Fibroblast of skin of left biceps (primary cell): ENCODE data around the gene ROBO1.

ENCODE experiments used
- DNase-seq, 2 experiments: peaks; one replicate each; pipeline ENCODE4 v3.0.0-alpha.2; 2013; ENCODE audit warnings: low read depth in 2 of 2

ROBO1 gene

DNA sequence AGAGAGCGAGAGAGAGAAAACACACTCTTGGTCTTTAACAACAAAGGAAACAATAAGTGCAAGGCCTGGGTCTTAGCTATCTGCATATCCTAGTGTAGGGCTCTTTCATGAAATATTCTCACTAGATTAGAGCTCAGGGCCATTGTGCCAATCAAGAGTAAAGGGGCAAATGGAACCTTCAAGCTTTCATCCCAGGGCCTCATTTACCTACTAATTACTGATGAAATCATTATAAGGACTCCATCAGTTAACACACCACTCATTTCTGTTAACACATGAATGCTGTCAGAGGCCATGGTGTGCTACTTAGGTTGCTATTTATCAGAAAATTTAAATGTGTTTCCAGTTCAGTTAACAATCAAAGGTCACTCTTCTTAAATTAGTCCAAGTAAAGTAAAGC is 597.8 kb downstream of the ROBO1 start:
- no peak for DNase-seq

DNA sequence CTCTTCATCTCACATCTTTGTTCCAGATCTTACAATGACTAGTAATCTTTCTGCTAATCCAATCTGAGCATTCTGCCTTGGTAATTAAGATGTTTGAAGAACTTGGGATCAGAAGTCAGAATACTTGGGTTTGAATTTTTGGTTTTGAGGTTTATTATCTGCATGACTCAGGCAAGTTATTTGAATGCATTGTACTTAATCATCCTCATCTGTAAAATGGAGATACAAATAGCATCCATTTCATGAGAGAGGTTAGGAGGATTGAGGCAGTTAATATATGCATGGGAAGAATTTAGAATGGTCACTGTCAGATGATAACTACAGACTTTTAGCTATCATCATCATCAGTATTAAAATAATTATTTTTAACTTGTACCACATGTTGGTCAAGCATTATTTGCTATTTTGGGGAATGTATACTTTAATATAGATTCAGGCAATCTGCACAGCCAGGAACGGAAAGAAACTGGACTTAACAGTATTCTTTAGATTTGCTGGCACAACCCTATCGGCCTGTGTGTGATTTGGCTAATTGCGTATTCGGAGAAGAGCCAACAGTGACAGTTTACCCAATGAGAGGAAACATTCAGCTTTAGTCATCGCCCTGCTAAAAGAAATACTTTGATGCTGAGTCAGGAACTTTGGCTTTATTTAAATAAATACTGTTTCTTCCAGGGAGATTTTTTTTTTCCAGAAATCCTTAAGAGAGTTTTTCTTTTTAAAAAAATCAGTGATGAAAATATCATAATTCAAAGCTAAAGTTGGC is 600.0 kb downstream of the ROBO1 start:
- DNase-seq: peak; percentile 88 to 90

DNA sequence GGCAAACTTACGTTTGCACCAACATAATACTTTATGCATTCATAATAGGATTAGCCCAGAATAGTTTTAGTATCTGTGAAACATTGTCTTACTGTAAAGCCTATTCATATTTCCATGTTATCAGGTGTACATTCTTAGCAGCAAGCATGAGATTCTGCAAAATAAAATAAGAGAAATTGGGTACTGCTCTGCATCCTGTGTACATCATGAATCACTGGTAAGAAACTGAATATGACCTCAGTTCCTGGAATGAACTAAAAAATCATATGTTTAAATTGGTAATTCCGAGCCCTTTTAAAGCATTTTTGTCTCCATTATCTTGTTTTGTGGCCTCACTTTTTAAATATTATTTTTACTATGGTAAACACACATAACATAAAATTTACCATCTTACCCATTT is 605.1 kb downstream of the ROBO1 start:
- no peak for DNase-seq

DNA sequence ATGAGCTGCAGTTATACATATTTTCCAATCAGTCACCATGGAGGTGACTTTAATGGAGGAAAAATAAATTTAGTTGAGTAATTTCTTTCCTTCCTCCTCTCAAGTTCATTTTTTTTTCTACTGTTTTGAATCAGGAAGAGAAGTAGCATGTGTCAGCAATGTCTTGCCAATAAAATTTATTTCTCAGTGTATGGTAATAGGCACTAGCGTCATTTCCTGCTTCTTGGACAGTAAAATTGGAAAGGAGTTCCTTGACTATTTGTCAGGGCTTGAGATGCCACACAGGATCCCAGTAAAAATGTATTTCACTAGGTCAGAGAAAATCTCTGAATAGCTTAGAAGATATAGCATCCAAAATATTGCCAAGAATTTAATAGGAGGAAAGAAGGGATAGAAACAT is 605.9 kb downstream of the ROBO1 start:
- no peak for DNase-seq

DNA sequence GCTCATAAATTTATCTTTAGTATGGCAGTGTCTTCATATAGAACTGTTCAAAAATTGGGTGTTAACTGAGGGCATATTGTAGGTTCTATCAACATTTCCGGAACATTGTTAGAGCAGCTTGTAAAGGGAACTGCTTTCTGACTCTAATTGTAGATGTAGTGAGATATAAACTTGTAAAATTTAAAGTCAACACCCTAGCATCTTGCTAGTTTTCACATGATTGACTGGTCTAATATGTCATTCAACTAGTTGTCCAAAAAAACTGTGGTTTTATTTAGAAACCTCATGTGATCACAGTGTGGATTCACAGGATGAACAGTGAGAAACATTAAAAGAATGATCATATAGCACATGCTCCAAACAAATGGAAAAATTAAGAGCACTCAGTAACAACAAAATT is 607.4 kb downstream of the ROBO1 start:
- DNase-seq: no peak

DNA sequence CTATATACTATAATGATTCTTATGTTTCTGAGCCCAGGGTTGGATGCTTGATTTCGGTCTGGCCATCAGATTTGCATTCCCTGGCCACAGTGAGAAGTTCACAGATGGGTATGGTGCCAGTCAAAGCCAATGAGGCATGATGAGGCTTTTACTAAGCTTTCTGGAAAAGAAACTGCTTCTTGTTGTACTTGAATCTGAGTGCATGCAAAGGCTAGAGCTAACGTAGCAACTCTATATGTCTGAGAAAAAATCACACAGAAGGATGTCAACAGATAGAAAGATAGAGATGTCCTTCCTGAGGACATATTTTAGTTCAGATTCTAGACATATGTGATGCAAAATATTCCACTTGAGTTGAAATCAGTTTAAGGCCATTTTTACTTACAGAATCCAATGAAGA is 608.1 kb downstream of the ROBO1 start:
- DNase-seq: no peak

DNA sequence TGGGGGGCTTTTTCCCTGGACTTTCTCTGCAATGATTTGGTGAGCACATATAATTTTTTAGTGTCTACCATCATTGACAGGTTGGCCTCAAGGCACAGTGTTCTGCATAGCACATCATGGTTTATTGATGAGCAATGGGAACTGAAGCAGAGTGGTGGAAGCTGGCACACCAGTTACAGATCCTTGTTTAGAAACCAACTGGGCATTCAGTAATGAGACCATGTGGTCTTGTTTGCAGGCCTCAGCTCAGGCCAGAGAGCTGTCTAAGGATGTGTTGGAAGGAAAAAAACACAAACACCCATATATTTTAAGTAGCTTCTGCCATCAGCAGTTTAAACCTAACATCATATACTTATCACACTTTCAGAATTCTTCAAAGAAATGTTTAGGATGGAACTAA is 610.6 kb downstream of the ROBO1 start:
- no peak for DNase-seq

DNA sequence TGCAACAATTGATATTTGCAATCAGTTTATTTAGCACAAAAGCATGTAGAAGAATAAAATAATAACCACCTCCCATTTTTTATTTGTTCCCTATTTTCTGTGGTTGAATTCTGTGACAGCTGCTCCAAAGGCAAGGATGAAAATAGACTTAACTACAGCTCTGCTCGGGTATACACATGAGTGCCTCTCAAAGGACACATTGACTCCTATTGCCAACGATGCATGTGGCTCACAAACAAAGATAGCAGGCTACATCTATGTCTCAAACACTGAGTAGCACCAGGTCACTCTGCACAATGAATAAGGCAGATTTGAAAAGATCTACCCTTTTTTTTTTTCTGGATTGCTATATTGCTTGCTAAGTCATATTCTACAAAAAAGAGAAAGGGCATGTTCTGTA is 612.9 kb downstream of the ROBO1 start:
- DNase-seq: no peak

DNA sequence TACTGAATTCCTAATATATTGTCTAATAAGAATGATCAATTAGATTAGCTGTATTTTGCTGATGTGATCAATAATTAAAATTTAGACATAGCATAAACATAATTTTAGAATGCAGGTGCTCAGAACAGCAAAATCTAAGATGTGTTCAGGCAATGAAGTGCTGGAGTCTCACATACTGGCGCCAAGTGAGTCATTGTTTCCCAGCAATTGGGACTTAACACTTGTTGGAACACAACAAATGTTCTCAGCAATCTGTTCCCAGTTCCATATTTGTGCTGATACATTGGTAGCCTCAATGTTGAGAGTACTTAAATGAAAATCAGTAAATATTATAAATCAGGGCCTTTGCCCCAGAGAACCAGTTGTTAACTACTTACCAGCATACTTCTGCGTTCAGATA is 619.0 kb downstream of the ROBO1 start:
- no peak for DNase-seq

DNA sequence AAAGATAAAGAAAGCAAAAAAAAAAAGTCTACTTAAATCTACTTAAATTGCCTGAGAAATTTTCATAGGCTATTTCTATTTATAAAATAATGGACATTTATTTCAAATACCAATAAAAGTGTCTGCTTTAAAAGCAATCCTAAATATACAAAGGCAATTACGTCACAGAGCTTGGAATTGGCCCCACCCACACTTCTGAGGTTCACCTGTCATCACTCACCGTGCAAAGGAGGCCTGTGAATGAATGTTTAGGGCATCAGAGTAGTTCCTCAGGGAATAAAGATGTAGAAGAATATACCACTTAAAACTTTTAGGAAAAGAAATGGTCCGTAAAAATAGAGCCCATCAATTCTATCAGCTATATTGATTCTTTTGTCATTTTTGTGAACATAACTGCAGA is 621.8 kb downstream of the ROBO1 start:
- DNase-seq: no peak

DNA sequence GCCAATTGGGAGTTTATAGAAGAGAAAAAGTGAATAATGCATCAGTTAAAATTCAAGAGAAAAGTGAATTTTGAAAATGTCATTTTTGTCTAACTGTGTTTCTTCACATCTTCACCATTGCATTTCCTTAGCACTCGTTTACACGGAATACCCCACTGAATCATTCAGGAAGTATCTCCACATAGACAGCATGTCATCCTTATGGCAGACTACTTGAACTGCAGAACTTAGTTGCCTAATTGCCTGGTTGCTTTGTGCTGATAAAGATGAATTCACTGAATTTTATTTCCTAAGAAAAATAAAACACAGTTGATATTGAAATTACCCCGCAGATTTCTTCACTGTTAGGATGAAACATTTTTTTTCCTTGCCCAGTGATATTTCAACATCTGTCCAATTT is 627.1 kb downstream of the ROBO1 start:
- peak in 1 of 2 experiments; percentile 9 for DNase-seq

DNA sequence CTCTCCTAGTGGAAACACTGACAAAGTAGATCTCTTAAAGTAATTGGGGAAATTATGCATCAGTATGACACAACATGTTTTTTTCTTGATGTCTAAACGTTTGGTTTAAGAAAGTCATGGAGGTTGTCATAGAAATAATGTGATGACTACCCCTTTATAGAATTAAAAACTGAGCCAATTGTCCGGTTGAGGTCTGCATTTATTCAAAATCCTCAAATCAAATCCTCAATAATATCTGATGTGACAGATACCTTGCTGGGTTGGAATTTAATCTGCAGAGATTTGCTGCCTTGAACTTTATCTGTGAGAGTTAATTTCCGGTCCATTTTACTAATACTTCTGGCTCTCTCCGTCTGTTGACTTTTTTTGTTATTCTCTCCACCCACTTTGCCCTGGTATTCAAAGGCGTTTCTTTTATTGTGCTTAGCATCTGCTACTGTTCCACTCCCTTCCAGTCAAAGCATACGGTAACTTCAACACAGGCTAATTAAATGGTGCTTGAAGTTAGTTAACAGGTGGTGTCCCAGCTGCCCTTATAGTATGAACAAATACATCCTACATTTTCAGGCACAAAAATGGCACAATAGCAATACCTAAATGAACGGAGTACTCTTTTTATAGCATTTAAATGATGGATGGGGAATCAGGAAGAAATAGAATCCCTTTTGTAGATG is 628.3 kb downstream of the ROBO1 start:
- DNase-seq: no peak

DNA sequence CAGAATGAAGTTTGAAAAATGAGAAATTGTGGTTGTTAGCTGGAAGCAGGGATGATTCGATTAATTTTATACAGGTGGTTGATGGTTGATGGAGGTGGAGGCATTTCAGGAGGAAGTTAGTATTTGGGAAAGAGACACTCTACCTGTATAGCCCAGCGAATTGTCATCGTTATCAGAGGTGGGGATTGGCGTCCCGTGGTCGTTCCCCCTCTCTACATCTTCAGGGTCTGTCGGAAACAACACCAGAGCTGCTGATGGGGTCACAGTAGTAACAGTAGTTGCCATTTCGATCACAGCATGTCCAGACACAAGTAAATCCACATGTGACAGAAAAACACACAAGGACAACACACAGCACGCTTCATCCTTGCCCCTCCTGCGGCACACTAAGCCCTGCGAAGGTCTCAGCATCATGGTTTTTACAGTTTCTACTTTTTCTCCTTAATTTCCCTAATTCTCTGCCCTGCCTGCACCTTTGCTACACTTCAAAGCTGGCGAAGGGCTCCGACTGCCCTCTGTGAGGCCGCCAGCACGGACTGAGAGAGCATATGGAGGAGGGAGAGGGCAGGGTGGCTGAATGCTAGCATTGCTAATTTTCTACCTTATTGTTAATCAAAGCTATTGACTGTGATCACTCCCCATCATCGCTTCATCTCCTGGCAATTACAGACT is 642.3 kb downstream of the ROBO1 start:
- DNase-seq: no peak

DNA sequence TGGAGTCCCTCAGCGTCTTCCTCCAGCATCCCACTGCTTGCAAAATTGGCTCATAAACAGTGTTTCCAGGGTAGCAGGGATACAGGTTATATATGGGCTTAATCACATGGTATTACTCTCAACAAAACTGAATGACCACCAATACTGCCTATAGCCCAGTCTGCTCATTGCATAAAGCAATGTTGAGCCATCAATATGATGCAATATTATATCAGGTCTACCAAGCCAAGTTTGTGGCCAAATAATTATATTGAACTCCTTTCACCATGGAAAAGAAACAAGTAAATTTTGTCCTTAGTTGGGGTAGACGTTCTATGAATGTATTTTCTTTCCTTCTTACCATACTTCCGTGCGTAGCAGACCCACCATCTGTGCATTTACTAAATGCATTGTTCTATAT is 652.3 kb downstream of the ROBO1 start:
- no peak for DNase-seq

DNA sequence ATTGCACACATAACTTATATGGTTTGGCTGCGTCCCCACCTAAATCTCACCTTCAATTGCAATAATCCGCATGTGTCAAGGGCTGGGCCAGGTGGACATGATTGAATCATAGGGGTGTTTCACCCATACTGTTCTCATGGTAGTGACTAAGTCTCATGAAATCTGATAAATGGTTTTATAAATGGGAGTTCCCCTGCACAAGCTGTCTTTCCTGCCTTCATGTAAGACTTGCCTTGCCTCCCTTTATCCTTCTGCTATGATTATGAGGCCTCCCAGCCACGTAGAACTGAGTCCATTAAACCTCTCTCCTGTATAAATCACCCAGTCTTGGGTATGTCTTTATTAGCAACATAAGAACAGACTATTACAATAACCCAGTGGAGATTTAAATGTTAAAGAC is 653.9 kb downstream of the ROBO1 start:
- no peak for DNase-seq

DNA sequence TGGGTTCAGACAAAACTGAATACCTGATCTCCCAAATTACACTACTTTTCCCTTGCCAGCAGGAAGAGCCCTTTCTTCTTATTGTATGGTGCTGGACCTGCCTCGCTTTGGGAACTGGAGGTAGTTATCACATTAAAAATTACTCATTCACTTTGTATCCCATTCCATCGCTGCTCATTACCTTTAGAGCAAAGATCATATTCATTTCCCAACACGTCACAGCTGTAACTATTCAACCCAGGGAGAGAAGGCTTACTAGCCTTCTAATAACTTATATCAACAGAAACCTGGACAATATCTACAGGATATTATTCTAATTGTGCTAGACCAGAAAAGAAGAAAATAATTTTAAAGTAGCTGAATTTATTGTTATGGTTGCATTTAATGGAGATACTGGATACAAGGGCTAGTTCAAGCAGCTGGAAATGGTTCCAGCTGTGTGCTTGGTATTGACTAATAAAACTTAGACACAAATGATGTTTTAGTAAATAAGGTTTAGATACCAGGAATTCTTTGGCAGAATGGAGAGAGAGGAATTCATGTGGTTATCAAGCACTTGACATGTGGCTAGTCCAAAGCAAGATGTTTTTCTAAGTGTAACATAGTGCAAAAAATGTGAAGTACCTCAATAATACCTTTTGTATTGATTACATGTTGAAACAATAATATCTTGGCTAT is 656.3 kb downstream of the ROBO1 start:
- peak; percentile 5 to 14 for DNase-seq

DNA sequence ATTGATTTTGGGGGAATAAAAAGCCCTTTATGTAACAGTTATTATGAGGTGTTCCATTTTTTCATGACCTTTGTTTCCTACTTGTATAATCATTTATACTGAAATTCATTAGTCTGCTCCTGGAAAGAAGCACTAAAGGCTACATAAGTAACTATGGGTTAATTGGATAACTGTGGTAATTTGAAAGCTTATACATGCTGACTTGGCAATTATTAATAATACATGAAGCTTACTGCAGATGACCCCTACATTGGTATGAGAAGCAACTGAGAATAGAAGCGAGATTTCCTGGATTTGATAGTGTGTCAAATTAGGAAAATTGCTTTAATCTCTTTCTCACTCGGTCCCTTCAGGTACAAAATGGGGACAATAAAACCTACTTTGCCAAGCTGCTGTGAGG is 658.0 kb downstream of the ROBO1 start:
- DNase-seq: no peak

DNA sequence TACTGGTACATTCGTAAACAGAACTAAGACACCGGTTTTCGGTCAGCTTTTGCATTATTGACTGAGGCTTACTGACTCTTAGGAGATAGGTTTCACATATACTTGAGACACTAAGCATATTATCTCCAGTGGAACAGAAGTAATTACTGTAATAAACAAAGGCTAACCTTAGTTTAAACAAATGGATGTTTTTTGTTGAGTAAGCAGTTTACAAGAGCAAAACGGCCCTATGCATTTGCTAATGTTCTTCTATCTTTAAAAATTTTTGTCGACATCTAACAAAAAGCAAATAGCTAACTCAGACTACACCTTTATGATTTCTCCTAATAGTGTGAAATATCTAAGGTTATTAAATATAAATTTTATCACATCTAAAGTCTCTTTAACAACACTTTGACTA is 664.5 kb downstream of the ROBO1 start:
- DNase-seq: no peak

DNA sequence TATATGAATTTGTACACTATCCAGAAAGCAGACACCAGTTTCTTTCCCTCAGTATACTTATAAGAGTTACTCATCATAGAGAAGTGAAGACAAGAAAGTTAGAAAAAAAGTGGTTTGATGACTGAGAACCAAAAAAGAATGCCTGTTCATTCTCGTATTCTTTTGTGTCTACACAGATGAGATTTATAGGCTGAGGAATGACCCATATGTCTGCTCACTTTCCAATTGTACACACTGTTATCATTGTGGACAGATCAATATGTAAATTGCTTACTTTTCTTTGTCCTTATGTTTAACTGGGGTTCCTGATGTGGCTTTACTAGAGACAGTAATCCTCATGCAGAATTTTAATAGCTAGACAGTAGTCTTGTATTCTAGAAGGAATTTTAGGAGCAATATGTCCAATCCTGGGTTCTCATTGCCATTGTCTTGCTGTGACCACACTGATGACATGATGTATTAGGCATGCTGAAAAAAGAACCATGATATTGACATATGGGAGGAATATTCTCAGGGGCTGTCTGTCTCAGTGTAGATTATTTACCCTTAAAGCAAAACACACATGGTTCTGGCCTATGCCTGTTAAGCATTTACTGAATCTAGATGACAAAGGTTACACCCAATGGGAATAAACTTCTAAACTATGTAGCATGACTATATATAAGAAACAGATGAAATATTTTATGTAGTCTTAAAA is 669.7 kb downstream of the ROBO1 start:
- peak; percentile 38 to 50 for DNase-seq

DNA sequence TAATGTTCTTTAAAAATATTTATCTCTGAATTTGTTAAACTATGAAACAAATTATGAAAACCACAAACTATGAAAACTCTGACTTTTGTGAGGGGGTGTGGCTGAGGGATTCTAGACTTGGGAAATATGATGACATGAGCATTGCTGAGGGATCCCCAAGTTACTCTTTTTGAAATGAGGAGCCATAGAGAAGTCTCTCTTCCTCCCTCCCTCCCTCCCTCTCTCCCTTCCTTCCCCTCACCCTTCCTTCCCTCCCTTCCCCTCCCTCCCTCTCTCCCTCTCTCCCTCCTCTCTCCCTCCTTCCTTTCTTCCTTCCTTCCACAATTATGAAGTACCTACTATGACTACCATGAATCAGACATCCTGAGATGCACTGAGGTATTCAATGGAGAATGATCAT is 673.1 kb downstream of the ROBO1 start:
- no peak for DNase-seq

DNA sequence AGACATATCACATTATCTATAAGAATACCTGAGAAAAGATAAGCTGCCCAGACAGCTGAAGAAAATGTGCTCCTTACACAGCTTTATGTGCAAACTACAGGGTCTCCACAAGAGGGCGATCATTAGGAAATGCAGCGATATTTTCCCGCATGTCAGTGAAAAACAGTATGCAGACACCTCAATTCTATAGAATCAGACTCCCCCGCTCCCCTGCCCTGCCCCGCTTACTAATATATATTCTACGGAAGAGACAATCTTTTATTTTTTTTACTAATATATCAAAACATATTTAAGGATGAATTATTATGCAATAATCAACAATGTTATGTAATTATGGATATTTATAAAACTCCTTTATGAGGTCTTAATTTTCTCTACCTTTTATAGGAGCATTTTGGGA is 681.3 kb downstream of the ROBO1 start:
- peak in 1 of 2 experiments; percentile 20 for DNase-seq

DNA sequence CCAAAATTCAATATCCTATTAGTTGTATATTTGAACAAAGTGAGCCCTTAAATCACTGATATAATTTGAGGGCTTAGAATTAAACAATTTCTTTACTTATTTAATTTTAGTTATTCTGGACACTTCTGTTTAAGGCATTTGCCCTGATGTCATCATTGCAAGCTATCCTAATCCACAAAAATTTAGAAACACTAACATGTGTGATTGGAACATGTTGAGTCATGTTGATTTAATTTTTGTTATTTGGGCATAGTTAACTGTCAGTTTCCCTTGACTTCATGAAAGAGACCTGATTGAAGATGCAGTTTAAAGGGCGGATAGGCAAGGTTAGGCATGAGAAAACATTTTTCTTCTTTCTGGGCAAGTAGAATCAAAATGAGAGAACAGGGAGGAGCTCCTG is 682.6 kb downstream of the ROBO1 start:
- peak in 1 of 2 experiments; percentile 4 for DNase-seq
